H1 (cell line): Measurements from ENCODE around the gene CAMTA1. TPM values are rescaled to one million over a fixed set of nuclear protein-coding genes. Genes with fewer than 3 reads are reported as not detected.
A peak's percentile ranks its signal among the peaks of the same experiment; 100 is the strongest.

Experiments used
- CTCF ChIA-PET: fragments of 300-600 bp; sonication (Branson Sonifier 250); formaldehyde crosslinking; loops from one replicate; lab custom pipeline; 2021; ENCODE audit not compliant: partially characterized antibody; lab: Charles Lee
- POLR2A ChIA-PET: fragments of 300-600 bp; sonication (Branson Sonifier 250); formaldehyde crosslinking; loops from one replicate; lab custom pipeline; 2021; ENCODE audit warnings: inconsistent platforms; ENCODE audit not compliant: partially characterized antibody; lab: Charles Lee
- DNase-seq, 2 experiments: peaks; one replicate each; pipeline versions ENCODE4 v3.0.0 to v3.0.0-alpha.2; 2010 to 2022; ENCODE audit warnings: low spot score in 2 of 2, low read depth in 1 of 2, mixed read lengths in 1 of 2
- FAIRE-seq: peaks from 2 replicates; lab custom pipeline; 2011; peaks lifted over from hg19 to GRCh38; lab: Jason Lieb, UNC
- H2AFZ ChIP-seq: 2 replicates; pipeline ENCODE4 v1.8.1; 2012; ENCODE audit warnings: low read length, inconsistent platforms
- H2AK5ac ChIP-seq: 2 replicates; pipeline ENCODE4 v1.6.1; 2013; ENCODE audit warnings: low read depth, low read length
- H2BK120ac ChIP-seq: replicated peaks from 2 replicates; pipeline ENCODE3; 2013; ENCODE audit warnings: low read depth, low read length, inconsistent platforms
- H2BK12ac ChIP-seq: 2 replicates; pipeline ENCODE4 v1.6.1; 2013; ENCODE audit warnings: low read depth, low read length
- H2BK15ac ChIP-seq: 2 replicates; pipeline ENCODE4 v1.6.1; 2013; ENCODE audit warnings: low read length
- H2BK20ac ChIP-seq: 2 replicates; pipeline ENCODE4 v1.6.1; 2013; ENCODE audit warnings: low read length
- H2BK5ac ChIP-seq: 2 replicates; pipeline ENCODE4 v1.6.1; 2013; ENCODE audit warnings: low read depth, low read length
- H3K14ac ChIP-seq: 2 replicates; pipeline ENCODE4 v1.6.1; 2013; ENCODE audit warnings: inconsistent platforms; ENCODE audit not compliant: insufficient read length
- H3K18ac ChIP-seq: 2 replicates; pipeline ENCODE4 v1.6.1; 2013; ENCODE audit warnings: low read length; ENCODE audit errors: extremely low read depth
- H3K23ac ChIP-seq: 2 replicates; pipeline ENCODE4 v1.6.1; 2013; ENCODE audit warnings: inconsistent platforms; ENCODE audit not compliant: insufficient read length
- H3K23me2 ChIP-seq: 2 replicates; pipeline ENCODE4 v1.6.1; 2013; ENCODE audit warnings: low read depth, low read length
- H3K27ac ChIP-seq: 2 replicates; pipeline ENCODE4 v1.6.1; 2011; ENCODE audit warnings: low read depth, low read length, inconsistent platforms
- H3K27me3 ChIP-seq, 4 experiments: replicated peaks in 1 of 4; 1 replicate in 1 of 4; 2 replicates in 3 of 4; pipeline versions ENCODE4 v1.6.1 to v1.8.1; 2011 to 2013; ENCODE audit warnings: low read length in 3 of 4, mild to moderate bottlenecking in 3 of 4, inconsistent platforms in 2 of 4, mixed read lengths in 2 of 4, moderate library complexity in 1 of 4; ENCODE audit not compliant: control insufficient read depth in 3 of 4, insufficient read depth in 3 of 4; ENCODE audit errors: extremely low read depth in 1 of 4
- H3K36me3 ChIP-seq, 4 experiments: 2 replicates each; pipeline versions ENCODE4 v1.6.1 to v1.8.1; 2011 to 2013; ENCODE audit warnings: mild to moderate bottlenecking in 4 of 4, low read length in 3 of 4, moderate library complexity in 2 of 4, control low read depth in 1 of 4, inconsistent platforms in 1 of 4; ENCODE audit not compliant: insufficient read depth in 4 of 4, control insufficient read depth in 2 of 4
- H3K4ac ChIP-seq: replicated peaks from 2 replicates; pipeline ENCODE3; 2013; ENCODE audit warnings: low read length, low read depth, mixed read lengths, inconsistent platforms; ENCODE audit not compliant: insufficient read length
- H3K4me1 ChIP-seq, 4 experiments: replicated peaks in 1 of 4; 1 replicate in 1 of 4; 2 replicates in 3 of 4; pipeline versions ENCODE4 v1.6.1 to v1.8.1; 2011 to 2013; ENCODE audit warnings: low read length in 3 of 4, inconsistent platforms in 2 of 4, mixed read lengths in 1 of 4; ENCODE audit not compliant: insufficient read depth in 4 of 4, control insufficient read depth in 3 of 4
- H3K4me2 ChIP-seq, 2 experiments: 2 replicates each; pipeline versions ENCODE4 v1.6.1 to v1.8.1; 2011 to 2013; ENCODE audit warnings: low read depth in 2 of 2, low read length in 2 of 2, control low read depth in 1 of 2, inconsistent platforms in 1 of 2, mild to moderate bottlenecking in 1 of 2; ENCODE audit not compliant: insufficient read depth in 1 of 2
- H3K4me3 ChIP-seq, 4 experiments: fragments of 200-600, 300-600 bp in 1 of 4; sonication (generic), shearing (Covaris generic), sonication (Bioruptor Twin) in 1 of 4; 2 replicates each; pipeline versions ENCODE4 v1.5.1 to v1.8.1; 2011 to 2016; ENCODE audit warnings: low read length in 4 of 4, low read depth in 3 of 4, control low read depth in 2 of 4, inconsistent platforms in 2 of 4, mild to moderate bottlenecking in 2 of 4, mixed read lengths in 1 of 4, moderate library complexity in 1 of 4; ENCODE audit not compliant: insufficient read depth in 2 of 4; ENCODE audit errors: extremely low read depth in 1 of 4
- H3K56ac ChIP-seq: replicated peaks from 2 replicates; pipeline ENCODE3; 2013; ENCODE audit warnings: low read depth, mild to moderate bottlenecking, mixed read lengths, low read length, inconsistent platforms; ENCODE audit not compliant: insufficient read length
- H3K79me1 ChIP-seq: 2 replicates; pipeline ENCODE4 v1.6.1; 2013; ENCODE audit warnings: low read depth, low read length, control low read depth
- H3K79me2 ChIP-seq, 2 experiments: 2 replicates each; pipeline versions ENCODE4 v1.6.1 to v1.8.1; 2012 to 2013; ENCODE audit warnings: low read length in 2 of 2, mild to moderate bottlenecking in 2 of 2, inconsistent platforms in 1 of 2; ENCODE audit not compliant: insufficient read depth in 2 of 2, control insufficient read depth in 1 of 2
- H3K9ac ChIP-seq, 4 experiments: replicated peaks in 1 of 4; 1 replicate in 1 of 4; 2 replicates in 3 of 4; pipeline versions ENCODE4 v1.6.1 to v1.8.1; 2011 to 2013; ENCODE audit warnings: low read depth in 3 of 4, low read length in 3 of 4, control low read depth in 2 of 4, mild to moderate bottlenecking in 2 of 4, moderate library complexity in 2 of 4, inconsistent platforms in 1 of 4; ENCODE audit errors: extremely low read depth in 1 of 4
- H3K9me3 ChIP-seq, 2 experiments: 2 replicates each; pipeline versions ENCODE4 v1.6.1 to v1.8.1; 2012 to 2013; ENCODE audit warnings: mild to moderate bottlenecking in 2 of 2, moderate library complexity in 2 of 2, control low read depth in 1 of 2, inconsistent platforms in 1 of 2, low read depth in 1 of 2, low read length in 1 of 2, mixed read lengths in 1 of 2; ENCODE audit not compliant: insufficient read depth in 2 of 2
- H4K20me1 ChIP-seq, 2 experiments: replicated peaks in 1 of 2; 2 replicates each; pipeline versions ENCODE3 to v1.8.1; 2011 to 2013; ENCODE audit warnings: inconsistent platforms in 2 of 2, low read length in 2 of 2, mild to moderate bottlenecking in 1 of 2; ENCODE audit not compliant: insufficient read depth in 2 of 2, control insufficient read depth in 1 of 2
- H4K5ac ChIP-seq: 2 replicates; pipeline ENCODE4 v1.6.1; 2013; ENCODE audit warnings: low read length, low read depth, mixed read lengths, inconsistent platforms; ENCODE audit not compliant: insufficient read length
- H4K8ac ChIP-seq: 2 replicates; pipeline ENCODE4 v1.8.0; 2013; ENCODE audit warnings: mild to moderate bottlenecking, moderate library complexity, low read length, inconsistent platforms; ENCODE audit not compliant: insufficient read depth; ENCODE audit errors: extremely low read depth
- H4K91ac ChIP-seq: replicated peaks from 2 replicates; pipeline ENCODE3; 2013; ENCODE audit warnings: low read length, mixed read lengths, inconsistent platforms; ENCODE audit not compliant: insufficient read length
- ATF2 ChIP-seq: IDR thresholded peaks from 2 replicates; pipeline ENCODE4 v1.6.1; 2012; ENCODE audit warnings: low read length, inconsistent platforms
- BCL11A ChIP-seq, 2 experiments: IDR thresholded peaks; one replicate each; pipeline ENCODE4 v1.6.1; 2011; ENCODE audit warnings: low read depth in 2 of 2, low read length in 2 of 2, mild to moderate bottlenecking in 2 of 2
- CTBP2 ChIP-seq: IDR thresholded peaks from 2 replicates; pipeline ENCODE4 v1.7.0; 2011; ENCODE audit warnings: borderline replicate concordance, mild to moderate bottlenecking, moderate library complexity, mixed read lengths, low read length; ENCODE audit not compliant: insufficient read depth, insufficient read length
- KDM4A ChIP-seq: IDR thresholded peaks from one replicate; pipeline ENCODE4 v1.7.1; 2012; ENCODE audit warnings: low read depth, mild to moderate bottlenecking, moderate library complexity, low read length, inconsistent platforms; ENCODE audit not compliant: severe bottlenecking
- PHF8 ChIP-seq: fragments of 200-600 bp; sonication (generic); conservative IDR thresholded peaks from 2 replicates; pipeline ENCODE4 v1.7.1; 2012; ENCODE audit warnings: low read depth, mild to moderate bottlenecking, inconsistent platforms, low read length, moderate library complexity
- RBBP5 ChIP-seq: IDR thresholded peaks from 2 replicates; pipeline ENCODE4 v1.7.1; 2012; ENCODE audit warnings: low read depth, mild to moderate bottlenecking, inconsistent platforms, low read length, moderate library complexity, borderline replicate concordance
- SP2 ChIP-seq: IDR thresholded peaks from 2 replicates; pipeline ENCODE4 v1.6.1; 2012; ENCODE audit warnings: mild to moderate bottlenecking, low read length, inconsistent platforms
- SUZ12 ChIP-seq: fragments of 200-600 bp; sonication (generic); IDR thresholded peaks from 2 replicates; pipeline ENCODE4 v1.6.1; 2012; ENCODE audit warnings: mild to moderate bottlenecking, inconsistent platforms, low read length, moderate library complexity, mixed read lengths
- TBP ChIP-seq: IDR thresholded peaks from 2 replicates; pipeline ENCODE4 v1.6.1; 2011; ENCODE audit warnings: low read depth, low read length, improper control_type of control experiment
- USF2 ChIP-seq: IDR thresholded peaks from 2 replicates; pipeline ENCODE4 v1.6.1; 2011; ENCODE audit warnings: low read length, improper control_type of control experiment
- WGBS, 2 experiments: shearing (Covaris generic) in 1 of 2; methylation state at CpG; one replicate each; pipeline versions ENCODE4 v1.1.6 to v1.1.7; 2013 to 2015; ENCODE audit warnings: low lambda C conversion rate in 2 of 2, mixed read lengths in 2 of 2, inconsistent platforms in 1 of 2, low coverage in 1 of 2, missing lambda C conversion rate in 1 of 2; ENCODE audit not compliant: insufficient replicate concordance in 2 of 2, insufficient coverage in 1 of 2, insufficient read length in 1 of 2; ENCODE audit errors: extremely low coverage in 1 of 2, missing lambda C conversion rate in 1 of 2; 5-methylcytosine and 5-hydroxymethylcytosine counted together
- polyA plus RNA-seq, 7 experiments: library from polyadenylated mRNA; depleted of rRNA in 3 of 7; stranded (reverse) in 5 of 7; unstranded in 2 of 7; fragments of >200 nt in 5 of 7; fragments of 200-250 nt in 2 of 7; gene quantifications; 1 replicate in 5 of 7; 2 replicates in 1 of 7; 4 replicates in 1 of 7; pipeline versions ENCODE4 v1.2.1 to v1.2.3, GENCODE V29; 2011 to 2013; ENCODE audit warnings: missing spikeins in 2 of 7, mixed read lengths in 2 of 7
- total RNA-seq: library from RNA; stranded (reverse); fragmentation: NEBNext Ultra II Directional; extraction: Animal tissue kit (Norgen Biotek cat#: 25700); gene quantifications from 2 replicates; pipeline ENCODE4 v1.2.1, GENCODE V29; 2021

CAMTA1 gene
- total and polyA plus RNA-seq, 2 of the 8 experiments (the other 6 are each of a cell fraction or from before 2014, with no cell fraction given): 65.0 to 119 TPM

GRCh38 chr1:7469255-7469938, 684.1 kb downstream of the CAMTA1 start:
- H4K8ac ChIP-seq: no peak overlapping the region
- H4K20me1 ChIP-seq: no peaks in the 10 kb centered on the region
- no peak overlapping the region for H2AFZ ChIP-seq
- H3K79me2 ChIP-seq: no peaks in the 10 kb centered on the region
- no peak overlapping the region for H3K23ac ChIP-seq
- CTCF ChIA-PET: interaction anchor here (0.8 to 9.2 kb wide), 4 partner anchors 14 to 176 kb away, joined by 3 to 97 read pairs (median 3); no protein-coding TSS in a partner anchor
- no peak overlapping the region for H2BK20ac ChIP-seq
- FAIRE-seq: no peak
- POLR2A ChIA-PET: no interaction called here
- H3K79me1 ChIP-seq: no peaks in the 10 kb centered on the region
- no peak overlapping the region for H2BK5ac ChIP-seq
- H3K4me2 ChIP-seq: no peak overlapping the region
- H2BK15ac ChIP-seq: 0 out of 2 replicates have a peak overlapping the region, but pooled peaks have one; percentile 18
- H3K4me1 ChIP-seq: no peaks in the 10 kb centered on the region
- no peak overlapping the region for H3K9ac ChIP-seq
- no peaks in the 10 kb centered on the region; a peak in 1 of 7 replicates for H3K27me3 ChIP-seq
- H3K4me3 ChIP-seq: no peak overlapping the region
- H4K91ac ChIP-seq: no peak overlapping the region
- no peak overlapping the region for H3K56ac ChIP-seq
- no peak overlapping the region for H3K4ac ChIP-seq
- no peaks in the 10 kb centered on the region for H3K9me3 ChIP-seq
- H2BK120ac ChIP-seq: no peak overlapping the region
- H3K14ac ChIP-seq: no peak overlapping the region
- H3K23me2 ChIP-seq: no peaks in the 10 kb centered on the region
- no peak overlapping the region for H3K27ac ChIP-seq
- no peak overlapping the region for H2AK5ac ChIP-seq
- no peak overlapping the region for H3K18ac ChIP-seq
- no peak overlapping the region for H2BK12ac ChIP-seq
- DNase-seq: no peak
- H4K5ac ChIP-seq: no peak overlapping the region
- H3K36me3 ChIP-seq: no peaks in the 10 kb centered on the region
- 91% methylated on average over 11 of the region's 13 CpGs; no CpG with 5 or more reads in 1 of the 2 experiments for WGBS, 2 experiments
- TF ChIP-seq TBP (no peak), ATF2 (no peak), SUZ12 (no peak), USF2 (no peak), KDM4A (no peak), SP2 (no peak), BCL11A (IDR thresholded peaks at IDR 0.05; ENCODE audit: low read depth in 2 of 2, low read length in 2 of 2) (no peak), RBBP5 (no peak), CTBP2 (no peak), PHF8 (no peak)
